Prostate gland (tissue), 2 donors: ENCODE data around the gene PRKD1.

ENCODE experiments used
- POLR2A ChIP-seq: fragments of 450-650 bp; IDR thresholded peaks from one replicate; pipeline ENCODE4 v1.6.1; 2016; ENCODE audit warnings: antibody characterized with exemption, mild to moderate bottlenecking
- TF ChIP-seq, protein P1 (sequence below), 4 experiments: fragments of 200-600 bp in 2 of 4; fragments of 450-650 bp in 2 of 4; sonication (generic) in 2 of 4; IDR thresholded peaks; 1 replicate in 3 of 4; 2 replicates in 1 of 4; pipeline ENCODE4 v1.5.1; 2016 to 2019; ENCODE audit warnings: antibody characterized with exemption in 4 of 4, mild to moderate bottlenecking in 2 of 4, moderate library complexity in 2 of 4

DNA sequence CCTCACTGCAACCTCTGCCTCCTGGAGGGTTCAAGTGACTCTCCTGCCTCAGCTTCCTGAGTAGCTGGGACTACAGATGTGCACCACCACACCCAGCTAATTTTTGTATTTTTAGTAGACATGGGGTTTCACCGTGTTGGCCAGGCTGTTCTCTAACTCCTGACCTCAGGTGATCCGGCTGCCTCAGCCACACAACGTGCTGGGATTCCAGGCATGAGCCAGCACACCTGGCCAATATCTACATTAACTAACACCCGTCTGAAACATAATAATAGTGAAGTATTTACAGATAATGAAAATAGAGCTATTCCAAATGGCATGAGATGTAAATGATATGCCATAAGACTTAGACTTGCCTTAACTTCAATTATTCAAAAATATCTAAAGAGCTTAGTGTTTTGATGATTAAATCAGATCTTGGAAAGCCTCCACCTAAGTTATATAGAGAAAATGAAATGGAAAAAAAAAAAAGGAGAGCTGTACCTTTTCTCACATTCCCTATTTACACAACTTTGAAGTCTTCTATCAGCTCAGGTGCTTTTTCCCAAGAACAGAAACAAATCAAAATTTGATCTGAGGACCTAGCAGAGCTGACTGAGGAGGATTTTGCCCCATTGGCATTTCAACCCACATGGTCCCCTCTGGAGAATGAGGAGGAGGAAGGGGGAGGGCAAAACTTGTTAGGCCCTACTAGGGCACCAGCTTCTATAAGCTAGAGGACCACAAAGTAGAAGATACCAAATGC is 309.2 kb downstream of the PRKD1 start:
- no peak for TF ChIP-seq POLR2A
- TF ChIP-seq, protein P1, sequence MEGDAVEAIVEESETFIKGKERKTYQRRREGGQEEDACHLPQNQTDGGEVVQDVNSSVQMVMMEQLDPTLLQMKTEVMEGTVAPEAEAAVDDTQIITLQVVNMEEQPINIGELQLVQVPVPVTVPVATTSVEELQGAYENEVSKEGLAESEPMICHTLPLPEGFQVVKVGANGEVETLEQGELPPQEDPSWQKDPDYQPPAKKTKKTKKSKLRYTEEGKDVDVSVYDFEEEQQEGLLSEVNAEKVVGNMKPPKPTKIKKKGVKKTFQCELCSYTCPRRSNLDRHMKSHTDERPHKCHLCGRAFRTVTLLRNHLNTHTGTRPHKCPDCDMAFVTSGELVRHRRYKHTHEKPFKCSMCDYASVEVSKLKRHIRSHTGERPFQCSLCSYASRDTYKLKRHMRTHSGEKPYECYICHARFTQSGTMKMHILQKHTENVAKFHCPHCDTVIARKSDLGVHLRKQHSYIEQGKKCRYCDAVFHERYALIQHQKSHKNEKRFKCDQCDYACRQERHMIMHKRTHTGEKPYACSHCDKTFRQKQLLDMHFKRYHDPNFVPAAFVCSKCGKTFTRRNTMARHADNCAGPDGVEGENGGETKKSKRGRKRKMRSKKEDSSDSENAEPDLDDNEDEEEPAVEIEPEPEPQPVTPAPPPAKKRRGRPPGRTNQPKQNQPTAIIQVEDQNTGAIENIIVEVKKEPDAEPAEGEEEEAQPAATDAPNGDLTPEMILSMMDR (IDR thresholded peaks at IDR 0.05), result no peak
